GM23338 (cell line): ENCODE data around the gene CACNA1S. TPM values are rescaled to one million over a fixed set of nuclear protein-coding genes. Genes with fewer than 3 reads are reported as not detected.

ENCODE experiments used
- ATAC-seq: fragments of 200-7000 bp; cut with Tn5 transposase; 3 replicates; pipeline ENCODE4 v1.9.1; 2020
- DNase-seq: peaks from one replicate; pipeline ENCODE4 v3.0.0-alpha.2; 2015; ENCODE audit warnings: low spot score
- H2AFZ ChIP-seq: fragments of 200-600 bp; sonication (generic); 2 replicates; pipeline ENCODE4 v1.8.0; 2016; ENCODE audit warnings: antibody characterized with exemption, mild to moderate bottlenecking, moderate library complexity
- H3F3A ChIP-seq: fragments of 200-600 bp; sonication (generic); replicated peaks from 2 replicates; pipeline ENCODE4 v1.8.0; 2017; ENCODE audit warnings: antibody characterized with exemption, mixed run types, low read depth
- H3K27ac ChIP-seq: fragments of 200-600 bp; sonication (generic); 2 replicates; pipeline ENCODE4 v1.6.1; 2016; ENCODE audit warnings: low read depth
- H3K27me3 ChIP-seq: fragments of 200-600 bp; sonication (generic); 2 replicates; pipeline ENCODE4 v1.8.0; 2016; ENCODE audit warnings: mild to moderate bottlenecking, mixed run types, moderate library complexity; ENCODE audit not compliant: insufficient read depth
- H3K36me3 ChIP-seq: fragments of 200-600 bp; sonication (generic); 2 replicates; pipeline ENCODE4 v1.8.0; 2016; ENCODE audit warnings: mild to moderate bottlenecking; ENCODE audit not compliant: insufficient read depth
- H3K4me1 ChIP-seq: fragments of 200-600 bp; sonication (generic); 2 replicates; pipeline ENCODE4 v1.8.0; 2016; ENCODE audit warnings: mild to moderate bottlenecking, moderate library complexity; ENCODE audit not compliant: insufficient read depth
- H3K4me2 ChIP-seq: fragments of 200-600 bp; sonication (generic); 2 replicates; pipeline ENCODE4 v1.7.1; 2017; ENCODE audit warnings: mixed run types
- H3K4me3 ChIP-seq: fragments of 200-600 bp; sonication (generic); 2 replicates; pipeline ENCODE4 v1.6.1; 2016; ENCODE audit warnings: mixed run types
- H3K79me2 ChIP-seq: fragments of 200-600 bp; sonication (generic); replicated peaks from 2 replicates; pipeline ENCODE4 v1.8.0; 2017; ENCODE audit warnings: mild to moderate bottlenecking; ENCODE audit not compliant: insufficient read depth
- H3K9me2 ChIP-seq: fragments of 200-600 bp; sonication (generic); 2 replicates; pipeline ENCODE4 v1.8.0; 2017; ENCODE audit not compliant: insufficient read depth
- H4K20me1 ChIP-seq: fragments of 200-600 bp; sonication (generic); replicated peaks from 2 replicates; pipeline ENCODE4 v1.8.0; 2017; ENCODE audit warnings: mild to moderate bottlenecking; ENCODE audit not compliant: insufficient read depth
- H3K27ac Mint-ChIP-seq: 2 replicates; pipeline ENCODE4 v1.8.0; 2020; ENCODE audit warnings: inconsistent platforms, mild to moderate bottlenecking, moderate library complexity, mixed read lengths
- H3K27me3 Mint-ChIP-seq: 3 replicates; pipeline ENCODE4 v1.8.0; 2022; ENCODE audit warnings: low read depth, mild to moderate bottlenecking, moderate library complexity, mixed read lengths, inconsistent platforms; ENCODE audit not compliant: insufficient read depth, poor library complexity
- H3K36me3 Mint-ChIP-seq: 3 replicates; pipeline ENCODE4 v1.8.0; 2021; ENCODE audit warnings: low read depth, mild to moderate bottlenecking, inconsistent platforms, moderate library complexity, mixed read lengths
- H3K4me1 Mint-ChIP-seq: 3 replicates; pipeline ENCODE4 v1.8.0; 2020; ENCODE audit warnings: mild to moderate bottlenecking, inconsistent platforms, mixed read lengths
- H3K4me3 Mint-ChIP-seq: 3 replicates; pipeline ENCODE4 v1.8.0; 2021; ENCODE audit warnings: moderate library complexity, mild to moderate bottlenecking, inconsistent platforms, mixed read lengths
- H3K9me3 Mint-ChIP-seq: 3 replicates; pipeline ENCODE4 v1.8.0; 2020; ENCODE audit warnings: moderate library complexity, mild to moderate bottlenecking, inconsistent platforms, mixed read lengths
- CTCF ChIP-seq, 2 experiments: fragments of 200-600 bp in 1 of 2; sonication (generic) in 1 of 2; conservative IDR thresholded peaks; 2 replicates each; pipeline versions ENCODE4 v1.5.1 to v1.6.1; 2016 to 2017; ENCODE audit warnings: antibody characterized with exemption in 2 of 2, low read depth in 2 of 2, mild to moderate bottlenecking in 2 of 2, moderate library complexity in 1 of 2
- EZH2 ChIP-seq: fragments of 200-600 bp; sonication (generic); IDR thresholded peaks from one replicate; pipeline ENCODE4 v1.8.0; 2017; ENCODE audit warnings: antibody characterized with exemption, mild to moderate bottlenecking, low read depth; ENCODE audit not compliant: unreplicated experiment
- NANOG ChIP-seq: IDR thresholded peaks from 2 replicates; pipeline ENCODE4 v1.6.1; 2016; ENCODE audit warnings: antibody characterized with exemption, borderline replicate concordance
- ZNF114 ChIP-seq: fragments of 250-450 bp; sonication (Bioruptor Pico); IDR thresholded peaks from 2 replicates; pipeline ENCODE4 v1.5.0; 2020; ENCODE audit warnings: mild to moderate bottlenecking, moderate library complexity
- ZNF331 ChIP-seq: fragments of 250-450 bp; sonication (Bioruptor Pico); IDR thresholded peaks from 2 replicates; pipeline ENCODE4 v1.5.0; 2020; ENCODE audit warnings: low read depth, mild to moderate bottlenecking, moderate library complexity
- ZNF462 ChIP-seq: fragments of 250-450 bp; sonication (Bioruptor Pico); IDR thresholded peaks from 2 replicates; pipeline ENCODE4 v1.5.0; 2020; ENCODE audit warnings: mild to moderate bottlenecking, moderate library complexity
- polyA plus RNA-seq: library from polyadenylated mRNA; unstranded; fragments of >200 nt; fragmentation: Nextera tagmentation; extraction: Ambion mirVana; gene quantifications from 2 replicates; pipeline ENCODE4 v1.2.1, GENCODE V29; 2016
- total RNA-seq: library from RNA; depleted of rRNA; stranded (reverse); fragments of >200 nt; shearing (Covaris generic); gene quantifications from 2 replicates; pipeline ENCODE4 v1.2.3, GENCODE V29; 2014
- TF ChIP-seq, protein P1 (sequence below): IDR thresholded peaks from 2 replicates; pipeline ENCODE4 v1.6.1; 2016; ENCODE audit warnings: antibody characterized with exemption

The CACNA1S gene
- total and polyA plus RNA-seq, 2 experiments from 2014 or later, result 0.03 TPM; not detected in 1

GRCh38 chr1:201111156-201111555 lies 1.1 kb downstream of the CACNA1S start:
- Histone ChIP-seq H3K4me3 (no peak overlapping the region), H3K36me3 (no peaks in the 10 kb centered on the region), H3K9me2 (no peaks in the 10 kb centered on the region), H2AFZ (no peak overlapping the region), H3K4me2 (no peak overlapping the region), H3K4me1 (peaks cover 5% of the 10 kb centered on the region), H3K27ac (no peak overlapping the region), H4K20me1 (no peaks in the 10 kb centered on the region), H3K27me3 (peaks cover 30% of the 10 kb centered on the region), H3F3A (no peaks in the 10 kb centered on the region), H3K79me2 (no peaks in the 10 kb centered on the region)
- H3K4me1 Mint-ChIP-seq, result peaks cover 9% of the 10 kb centered on the region; the same call in 2 of the 3 replicates
- H3K9me3 Mint-ChIP-seq, result no peaks in the 10 kb centered on the region
- DNase-seq (no peak), ATAC-seq (no peak)
- no peak overlapping the region for H3K27ac Mint-ChIP-seq
- no peak for TF ChIP-seq ZNF331
- TF ChIP-seq CTCF (conservative IDR thresholded peaks at IDR 0.05; ENCODE audit: low read depth in 2 of 2), result no peak
- no peak for TF ChIP-seq EZH2
- H3K27me3 Mint-ChIP-seq, result peaks cover 38% of the 10 kb centered on the region
- H3K4me3 Mint-ChIP-seq, result no peak overlapping the region
- no peaks in the 10 kb centered on the region for H3K36me3 Mint-ChIP-seq

DNA sequence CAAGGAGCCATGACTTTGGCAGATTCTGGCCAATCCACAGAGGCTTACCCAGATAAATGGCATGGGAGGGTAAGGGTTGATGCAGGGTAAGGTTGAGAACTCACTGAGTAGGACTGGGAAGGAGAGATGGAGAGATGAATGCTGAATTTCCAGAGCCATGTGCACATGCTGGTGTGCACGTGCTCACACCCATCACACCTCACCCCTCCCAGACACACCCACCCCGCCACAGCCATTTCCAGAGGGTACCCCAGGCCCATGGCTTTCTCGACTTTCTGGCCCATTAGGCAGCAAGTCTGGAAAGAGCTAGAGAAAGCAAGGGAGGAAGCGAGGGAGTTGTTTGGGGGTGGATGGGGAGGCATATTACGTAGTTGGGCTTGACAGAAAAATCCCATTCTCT lies 1.6 kb downstream of the CACNA1S start:
- Histone ChIP-seq H3K27ac (no peak overlapping the region), H3K4me1 (peaks cover 5% of the 10 kb centered on the region), H3K9me2 (no peaks in the 10 kb centered on the region), H3K27me3 (peaks cover 25% of the 10 kb centered on the region), H3K4me2 (no peak overlapping the region), H3K79me2 (no peaks in the 10 kb centered on the region), H4K20me1 (no peaks in the 10 kb centered on the region), H3K4me3 (no peak overlapping the region), H3K36me3 (no peaks in the 10 kb centered on the region), H3F3A (no peaks in the 10 kb centered on the region), H2AFZ (no peak overlapping the region)
- Mint-ChIP-seq H3K9me3 (no peaks in the 10 kb centered on the region), H3K27ac (no peak overlapping the region), H3K36me3 (no peaks in the 10 kb centered on the region), H3K27me3 (peaks cover 33% of the 10 kb centered on the region), H3K4me1 (peaks cover 9% of the 10 kb centered on the region; the same call in 2 of the 3 replicates), H3K4me3 (no peak overlapping the region)
- DNase-seq, result no peak
- TF ChIP-seq NANOG (no peak), ZNF114 (CRISPR knock-in tag) (no peak), ZNF462 (no peak), EZH2 (no peak)
- TF ChIP-seq, protein P1, sequence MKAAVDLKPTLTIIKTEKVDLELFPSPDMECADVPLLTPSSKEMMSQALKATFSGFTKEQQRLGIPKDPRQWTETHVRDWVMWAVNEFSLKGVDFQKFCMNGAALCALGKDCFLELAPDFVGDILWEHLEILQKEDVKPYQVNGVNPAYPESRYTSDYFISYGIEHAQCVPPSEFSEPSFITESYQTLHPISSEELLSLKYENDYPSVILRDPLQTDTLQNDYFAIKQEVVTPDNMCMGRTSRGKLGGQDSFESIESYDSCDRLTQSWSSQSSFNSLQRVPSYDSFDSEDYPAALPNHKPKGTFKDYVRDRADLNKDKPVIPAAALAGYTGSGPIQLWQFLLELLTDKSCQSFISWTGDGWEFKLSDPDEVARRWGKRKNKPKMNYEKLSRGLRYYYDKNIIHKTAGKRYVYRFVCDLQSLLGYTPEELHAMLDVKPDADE, result no peak
- no peak for ATAC-seq
